NCI-H1105 (cell line): ENCODE data around the gene GRAMD2A.
A peak's percentile ranks its signal among the peaks of the same experiment; 100 is the strongest.

Experiments
- DNase-seq: peaks from one replicate; lab custom pipeline; 2025; lab: John Stamatoyannopoulos, UW

Gene GRAMD2A

DNA sequence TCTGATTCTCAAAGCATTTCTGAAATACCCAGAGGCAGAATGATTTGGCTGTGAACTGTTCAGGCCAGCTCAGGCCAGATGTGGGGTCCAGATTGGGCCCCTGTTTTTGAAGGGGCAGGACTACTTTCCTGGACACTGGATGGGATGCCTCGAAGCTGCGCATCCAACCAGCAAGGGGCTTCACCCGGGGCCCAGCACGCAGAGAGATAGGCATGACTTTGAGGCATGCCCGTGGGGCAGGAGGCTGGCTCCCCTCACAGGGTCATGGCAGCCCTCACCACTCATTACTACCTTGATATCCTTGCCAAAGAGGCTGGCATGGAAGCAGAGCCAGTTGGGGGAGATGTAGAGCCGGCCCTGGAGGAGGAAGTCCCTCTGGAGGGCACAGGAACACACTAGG is 30.1 kb downstream of the GRAMD2A start:
- no peak for DNase-seq

DNA sequence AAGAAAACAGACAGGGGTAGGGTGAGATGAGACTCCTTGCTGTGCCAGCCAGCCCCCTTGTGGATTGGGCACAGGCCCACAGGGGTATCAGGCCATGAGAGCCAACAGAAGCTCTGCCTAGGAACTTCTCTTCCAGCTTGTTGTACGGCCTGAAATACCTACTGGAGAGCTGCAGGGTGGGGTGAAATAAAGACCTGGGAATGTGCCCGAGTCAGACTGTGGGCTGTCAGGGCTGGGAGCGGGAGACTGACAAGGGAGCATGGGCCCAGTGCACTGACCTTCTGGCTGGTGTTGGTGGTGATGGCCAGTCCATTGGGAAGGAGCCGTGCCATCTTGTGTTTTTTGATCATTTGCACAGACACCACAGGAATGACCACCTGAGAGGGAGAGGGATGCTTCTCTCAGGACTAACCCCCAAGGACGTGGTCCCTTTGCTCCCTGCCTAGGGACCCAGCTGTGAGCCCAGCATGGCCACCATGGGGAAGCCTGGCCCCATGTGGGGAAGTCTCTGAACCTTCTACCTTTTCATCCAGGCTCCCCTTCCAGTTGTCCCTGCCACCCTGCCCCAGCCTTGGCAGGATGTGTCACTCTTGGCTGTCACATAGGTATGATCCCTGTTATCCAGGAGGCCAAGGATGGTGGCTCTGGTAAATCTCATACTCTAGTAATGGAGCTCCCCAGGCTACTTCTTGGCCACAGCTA is 30.7 kb downstream of the GRAMD2A start:
- no peak for DNase-seq

DNA sequence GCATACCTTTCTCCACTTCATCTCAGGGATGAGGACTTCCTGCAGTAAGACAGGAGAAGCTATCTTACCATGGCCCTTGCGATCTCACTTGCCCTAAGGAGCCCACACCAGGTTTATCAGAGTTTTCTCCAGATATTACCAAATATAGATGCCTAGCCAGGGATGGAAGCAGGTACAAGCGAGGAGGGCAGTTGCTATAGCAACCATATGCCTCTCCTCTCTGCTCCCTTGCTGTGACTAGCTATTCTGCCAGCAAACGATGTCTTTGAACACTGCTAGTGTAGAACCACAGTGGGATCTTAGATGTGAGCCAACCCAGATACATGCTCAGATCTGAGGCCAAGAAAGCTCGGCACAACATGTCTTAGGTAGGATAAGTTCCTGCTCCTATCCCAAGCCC is 33.9 kb downstream of the GRAMD2A start:
- DNase-seq, result no peak

DNA sequence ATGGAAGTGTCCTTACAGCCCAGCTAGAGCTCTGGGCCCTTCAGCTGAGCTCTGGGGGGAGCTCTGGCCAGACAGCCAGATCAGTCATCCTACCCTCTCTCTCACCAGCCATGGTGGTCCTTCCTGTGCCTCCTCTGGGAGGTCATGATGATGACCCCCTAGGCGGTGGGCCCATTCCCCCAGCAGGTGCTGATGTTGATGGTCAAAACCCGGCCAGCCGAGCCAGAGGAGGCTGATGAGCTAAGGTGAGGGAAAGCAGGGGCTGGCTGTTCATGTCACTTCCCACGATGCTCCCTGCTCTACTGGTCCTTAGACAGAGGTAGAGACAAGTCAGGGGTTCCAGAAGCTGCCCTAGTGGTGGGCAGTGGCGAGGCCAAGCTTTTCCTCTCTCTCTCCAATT is 35.0 kb downstream of the GRAMD2A start:
- DNase-seq, result no peak

DNA sequence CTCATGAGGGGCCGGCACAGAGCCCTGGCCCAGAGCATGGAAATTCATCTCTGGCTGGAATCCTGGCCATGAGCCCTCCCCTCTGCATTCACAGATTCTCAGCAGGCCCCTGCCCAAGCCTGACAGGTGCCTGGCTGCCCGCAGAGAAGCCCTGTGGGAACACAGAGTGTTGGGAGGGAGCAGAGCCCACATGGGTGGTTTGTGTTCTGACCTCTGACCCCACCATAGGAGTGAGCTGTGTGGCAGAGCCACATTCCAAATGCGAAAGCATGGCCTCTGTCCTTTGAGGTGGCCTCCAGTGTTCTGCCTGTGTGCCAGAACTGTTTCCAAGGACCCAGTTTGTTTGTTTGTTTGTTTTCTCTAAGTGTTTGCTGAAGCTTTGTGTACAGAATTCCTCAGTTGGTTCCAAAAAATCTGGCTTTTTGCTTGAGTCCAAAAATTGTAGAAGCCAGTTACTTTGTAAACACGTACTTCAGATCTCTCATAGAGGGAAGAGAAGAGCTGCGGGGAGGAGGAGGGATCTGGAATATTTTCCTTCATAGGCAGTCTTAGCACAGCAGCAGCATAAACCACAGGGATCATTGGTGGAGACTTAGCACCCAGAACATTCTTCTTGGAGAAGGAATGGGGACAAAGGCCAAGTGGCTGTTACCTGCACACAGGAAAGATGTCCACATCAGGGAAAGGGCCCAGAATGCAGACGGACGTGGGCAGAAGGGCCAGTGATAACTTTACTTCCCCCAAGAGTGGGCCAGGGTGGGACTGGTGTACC is 36.0 kb downstream of the GRAMD2A start:
- no peak for DNase-seq

DNA sequence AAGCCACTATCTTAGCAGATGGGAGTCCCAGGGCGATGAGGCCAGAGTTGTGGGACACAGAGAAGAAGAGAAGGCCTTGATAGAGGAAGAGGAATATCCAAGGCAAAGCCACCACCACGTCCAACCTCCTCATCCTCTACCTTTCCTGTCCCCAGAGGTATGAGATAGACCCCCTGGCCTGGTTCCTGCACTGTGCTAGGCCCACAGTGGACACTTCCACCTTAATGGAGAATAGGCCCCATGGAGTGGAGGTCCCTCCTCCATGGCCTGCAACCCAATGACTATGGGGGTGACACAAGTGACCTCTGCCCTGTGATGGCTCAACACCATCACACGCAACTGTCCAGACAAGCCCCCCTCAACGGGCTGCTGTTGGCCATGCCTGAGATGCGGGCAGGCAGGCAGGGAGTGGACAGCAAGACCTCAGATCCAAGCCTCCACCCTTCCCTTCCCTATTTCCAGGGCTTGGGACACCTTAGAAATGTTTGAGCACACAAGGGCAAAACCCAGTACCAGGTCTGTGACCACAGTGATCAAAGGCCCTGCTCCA is 36.8 kb downstream of the GRAMD2A start:
- DNase-seq, result no peak

DNA sequence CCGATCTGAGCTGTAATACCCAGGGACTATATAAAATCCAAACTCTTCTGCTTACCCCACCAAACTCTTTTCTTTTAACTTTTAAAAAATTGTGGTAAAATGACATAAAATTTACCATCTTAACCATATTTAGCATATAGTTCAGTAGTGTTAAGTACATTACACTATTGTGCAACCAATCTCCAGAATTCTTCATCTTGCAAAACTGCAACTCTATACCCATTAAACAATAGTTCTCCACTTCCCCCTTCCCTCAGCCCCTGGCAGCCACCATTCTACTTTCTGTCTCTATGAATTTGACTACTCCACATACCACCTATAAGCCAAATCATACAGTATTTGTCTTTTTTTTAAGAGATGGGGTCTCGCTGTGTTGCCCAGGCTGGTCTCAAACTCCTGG is 40.7 kb downstream of the GRAMD2A start:
- no peak for DNase-seq

DNA sequence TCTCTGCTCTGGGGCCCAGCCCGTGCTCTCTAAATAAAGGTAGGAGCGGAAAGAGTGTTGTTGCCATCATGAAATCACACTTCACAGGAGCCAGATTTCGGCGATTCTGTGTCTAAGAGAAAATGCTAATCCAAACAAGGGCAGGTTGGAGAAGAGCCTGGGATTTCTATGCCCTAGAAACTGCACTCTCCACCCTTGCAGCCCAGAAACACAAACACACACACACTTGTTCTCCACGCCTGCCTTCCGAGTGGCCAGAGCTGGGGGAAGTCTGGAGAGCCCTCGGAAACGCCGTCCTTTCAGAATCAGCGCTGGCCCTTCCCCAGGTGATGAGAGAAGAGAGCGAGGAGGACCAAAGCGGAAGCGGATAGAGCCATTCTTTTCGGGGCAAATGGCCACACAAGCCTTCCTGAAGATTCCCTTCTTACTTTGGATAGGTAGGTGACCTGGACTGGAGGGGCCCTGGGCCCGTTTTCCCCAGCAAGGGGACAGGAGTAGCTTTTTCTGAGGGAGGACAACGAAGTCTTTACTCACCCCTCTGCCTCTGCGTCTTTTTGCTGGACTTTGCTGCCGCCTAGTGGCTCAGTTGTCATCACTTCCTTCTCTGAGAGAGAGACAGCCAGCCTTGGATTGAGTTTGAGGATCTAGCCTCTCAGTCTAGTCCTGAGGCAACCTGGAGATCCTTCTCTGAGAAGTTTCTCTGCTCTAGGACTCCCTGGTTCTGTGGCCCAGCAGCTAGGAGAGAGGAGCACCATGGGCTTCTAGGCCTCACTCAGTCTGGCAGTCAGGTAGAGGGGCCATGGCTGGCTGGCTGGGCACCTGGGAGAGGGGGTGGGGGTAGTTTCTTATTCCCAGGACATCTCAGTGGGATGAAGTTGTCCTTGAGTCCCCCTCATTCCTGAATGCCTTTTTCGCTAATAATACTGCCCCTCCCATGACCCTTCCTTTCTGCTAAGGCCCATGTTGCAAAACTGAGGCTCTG is 41.7 kb downstream of the GRAMD2A start:
- DNase-seq, result peak; percentile 86

DNA sequence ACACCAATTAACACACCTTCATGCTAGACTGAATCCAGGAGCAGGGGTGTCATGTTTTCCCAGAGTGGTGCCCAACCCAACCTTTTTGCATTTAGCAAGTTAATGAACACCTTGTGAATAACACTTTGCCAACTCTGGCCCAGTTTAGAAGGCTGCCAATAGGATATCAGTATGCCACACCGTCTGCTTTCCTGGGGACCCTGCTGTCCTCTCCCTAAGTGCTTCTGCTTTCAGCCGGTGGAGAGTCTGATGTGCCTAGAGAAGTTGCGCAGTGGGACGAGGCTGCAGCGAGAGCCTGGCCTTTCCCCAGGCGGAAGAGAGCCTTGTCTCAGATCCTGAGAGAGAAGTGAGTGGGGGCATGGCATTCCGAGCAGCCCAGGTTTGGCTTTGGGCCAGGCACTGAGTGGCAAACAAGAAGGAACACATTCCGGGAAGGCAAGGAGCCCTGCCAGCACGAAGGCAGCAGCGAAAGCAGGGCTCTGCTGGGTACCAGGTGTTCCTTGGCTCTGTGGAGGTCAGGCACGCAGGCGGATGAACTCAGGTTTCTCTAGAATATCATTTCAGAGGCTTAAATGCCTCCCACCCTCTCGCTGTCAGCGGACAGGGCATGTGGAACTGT is 42.5 kb downstream of the GRAMD2A start:
- peak; percentile 92 for DNase-seq

DNA sequence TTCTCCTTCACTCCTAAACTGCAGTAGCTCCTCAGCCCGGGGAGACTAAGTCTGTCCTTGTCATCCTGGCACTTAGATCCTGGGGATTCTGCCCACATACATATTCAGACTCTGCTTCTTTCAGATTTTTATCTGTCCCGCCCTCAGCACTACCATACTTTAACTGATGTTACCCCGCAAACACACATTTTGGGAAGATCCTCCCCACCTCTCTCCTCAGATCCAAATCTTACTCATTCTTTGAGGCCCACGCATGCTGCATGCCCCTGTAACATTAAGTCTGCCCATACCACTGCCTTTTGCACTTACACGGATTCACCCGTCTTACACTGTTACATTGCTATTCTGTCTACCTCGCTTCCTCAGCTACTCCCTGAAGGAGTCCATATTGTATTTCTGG is 43.3 kb downstream of the GRAMD2A start:
- DNase-seq, result no peak

DNA sequence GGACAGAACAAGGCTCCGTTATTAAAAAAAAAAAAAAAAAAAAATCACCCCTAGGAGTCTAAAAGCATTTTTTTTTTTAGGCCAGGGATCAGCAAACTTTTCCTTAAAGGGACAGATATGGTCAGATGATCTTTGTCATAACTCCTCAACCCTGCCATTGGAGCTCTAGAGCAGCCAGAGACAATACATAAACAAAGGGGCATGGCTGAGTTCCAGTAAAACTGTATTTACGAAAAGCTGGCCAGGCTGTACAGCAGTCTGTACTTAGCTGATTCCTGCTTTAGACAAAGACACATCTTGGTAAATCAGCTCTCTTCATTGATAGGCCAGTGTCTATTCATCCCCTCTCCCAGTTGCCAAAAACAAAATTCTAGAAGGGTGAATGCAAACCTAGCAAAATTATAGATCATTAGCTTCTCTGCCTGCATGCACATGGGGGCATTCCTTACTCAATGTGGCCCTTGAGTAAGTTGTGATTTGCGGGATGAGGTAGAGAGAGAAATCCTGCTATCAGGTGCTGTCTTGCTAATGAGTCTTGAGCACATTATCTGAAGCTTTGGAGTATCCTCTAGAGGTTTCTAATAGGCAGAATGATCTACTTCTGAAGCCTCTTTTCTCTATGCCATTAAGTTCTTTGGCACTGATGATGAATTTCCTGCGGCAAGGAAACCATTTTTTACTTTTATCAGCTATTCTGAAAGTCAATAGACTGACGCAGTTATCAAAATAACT is 44.2 kb downstream of the GRAMD2A start:
- DNase-seq, result no peak

DNA sequence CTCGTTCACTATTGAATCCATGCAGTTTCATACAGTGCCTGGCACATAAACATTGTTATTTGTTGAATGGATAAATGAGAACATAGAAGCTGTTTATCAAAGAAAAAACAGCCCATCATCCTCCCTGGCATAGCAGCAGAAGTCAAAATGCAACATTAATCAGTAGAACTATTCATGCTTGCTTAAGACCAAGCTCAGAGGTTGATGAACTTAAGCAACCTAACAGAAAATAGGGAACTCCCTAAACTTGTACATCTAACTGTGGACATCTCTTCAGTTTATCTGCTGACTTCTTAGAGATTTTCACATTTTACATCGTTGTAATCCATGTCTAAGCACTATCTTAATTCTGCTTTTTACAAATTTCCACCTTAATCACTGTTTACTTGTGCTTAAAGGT is 50.2 kb downstream of the GRAMD2A start:
- no peak for DNase-seq

DNA sequence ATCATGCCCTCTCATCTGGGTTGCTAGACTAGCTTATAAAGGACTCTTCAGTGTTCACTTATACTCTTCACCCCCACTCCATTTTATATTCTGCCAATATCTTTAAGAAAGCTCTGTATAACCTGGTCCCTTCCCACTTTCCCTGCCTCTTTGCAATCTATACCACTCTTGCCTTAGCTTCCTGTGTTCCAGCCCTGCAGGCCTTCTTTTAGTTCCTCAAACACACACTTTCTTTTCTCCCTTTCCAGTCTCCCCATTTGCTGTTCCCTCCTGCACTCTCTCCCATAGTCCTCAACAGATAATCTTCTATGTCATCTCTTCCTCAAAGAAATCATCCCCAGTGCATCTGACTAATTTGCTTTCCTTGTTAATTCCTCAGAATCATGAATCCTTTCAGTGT is 50.7 kb downstream of the GRAMD2A start:
- no peak for DNase-seq

DNA sequence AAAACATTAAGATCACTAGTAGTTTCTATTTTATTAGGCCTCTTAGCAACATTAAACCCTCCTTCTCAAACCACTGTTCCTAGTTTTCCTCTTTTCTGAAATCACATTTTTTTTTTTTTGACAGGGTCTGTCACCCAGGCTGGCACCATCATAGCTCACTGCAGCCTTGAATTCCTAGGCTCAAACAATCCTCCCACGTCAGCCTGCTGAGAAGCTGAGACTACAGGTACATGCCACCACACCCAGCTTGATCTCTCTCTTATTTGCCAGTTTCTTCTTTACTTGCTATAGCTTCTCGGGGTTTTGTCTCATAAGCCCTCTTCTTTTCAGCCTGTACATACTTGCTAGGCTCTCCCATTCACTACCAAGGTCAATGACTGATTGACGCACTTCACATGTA is 51.4 kb downstream of the GRAMD2A start:
- DNase-seq, result no peak

DNA sequence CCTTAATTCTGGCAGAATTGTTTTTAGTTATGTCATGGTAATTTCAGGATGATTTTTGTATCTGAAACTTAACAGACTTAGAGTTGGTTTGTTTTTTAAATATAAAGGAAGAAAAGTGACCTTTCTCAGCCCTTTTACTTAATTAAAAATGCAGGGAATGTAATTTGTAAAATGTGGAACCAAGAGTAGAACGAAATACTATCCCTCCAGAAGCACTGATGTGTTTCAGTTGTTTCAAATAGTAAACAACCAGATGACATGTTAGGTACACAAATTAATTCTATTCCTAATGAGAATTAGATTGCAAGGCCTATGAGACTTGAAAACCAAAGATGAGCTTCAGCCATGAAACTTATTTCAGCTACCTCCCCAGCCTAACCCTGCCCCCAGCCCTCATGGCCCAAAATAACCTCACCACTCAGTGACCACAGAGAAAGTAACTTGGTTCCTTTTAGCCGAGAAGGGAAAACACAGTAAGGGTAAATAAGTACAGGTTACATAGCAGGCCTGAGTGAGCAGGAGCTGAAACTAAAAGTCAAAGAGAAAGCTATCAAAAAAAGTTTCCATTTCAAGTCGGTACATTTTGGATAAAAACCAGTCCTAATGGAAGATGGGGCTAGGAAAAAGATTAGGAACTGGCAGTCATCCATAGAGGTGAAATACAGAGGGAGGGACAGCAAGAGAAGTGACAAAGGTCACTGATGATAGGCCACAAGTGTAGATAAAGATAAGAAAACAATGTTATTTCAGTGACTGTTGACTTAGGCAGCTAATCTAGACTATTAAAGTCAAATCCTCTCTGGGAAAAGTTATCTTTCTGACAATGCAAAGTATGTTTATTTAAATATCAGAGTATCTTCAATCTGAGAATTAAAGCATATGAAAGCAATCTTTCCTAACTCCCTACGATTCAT is 56.2 kb downstream of the GRAMD2A start:
- no peak for DNase-seq

DNA sequence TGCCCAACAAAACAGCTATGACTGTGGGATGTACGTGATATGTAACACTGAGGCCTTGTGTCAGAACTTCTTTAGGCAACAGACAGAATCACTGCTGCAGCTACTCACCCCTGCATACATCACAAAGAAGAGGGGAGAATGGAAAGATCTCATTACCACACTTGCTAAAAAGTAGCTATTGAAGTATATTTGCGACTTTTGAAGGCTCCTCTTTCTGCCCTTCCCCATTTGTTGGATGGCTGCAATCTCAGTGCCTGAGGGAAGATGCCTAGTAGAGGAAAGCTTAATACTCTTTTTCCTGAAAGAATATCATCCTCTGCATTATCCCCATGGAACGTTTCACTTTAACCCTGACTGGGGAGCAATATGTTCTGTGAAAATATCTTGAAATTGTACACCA is 57.5 kb downstream of the GRAMD2A start:
- no peak for DNase-seq

DNA sequence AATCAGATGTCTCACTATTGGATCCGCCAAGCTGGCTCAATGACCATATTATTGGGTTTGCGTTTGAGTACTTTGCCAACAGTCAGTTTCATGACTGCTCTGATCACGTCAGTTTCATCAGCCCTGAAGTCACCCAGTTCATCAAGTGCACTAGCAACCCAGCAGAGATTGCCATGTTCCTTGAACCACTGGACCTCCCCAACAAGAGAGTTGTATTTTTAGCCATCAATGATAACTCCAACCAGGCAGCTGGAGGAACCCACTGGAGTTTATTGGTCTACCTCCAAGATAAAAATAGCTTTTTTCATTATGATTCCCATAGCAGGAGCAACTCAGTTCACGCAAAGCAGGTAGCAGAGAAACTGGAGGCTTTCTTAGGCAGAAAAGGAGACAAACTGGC is 57.9 kb downstream of the GRAMD2A start:
- DNase-seq, result no peak

DNA sequence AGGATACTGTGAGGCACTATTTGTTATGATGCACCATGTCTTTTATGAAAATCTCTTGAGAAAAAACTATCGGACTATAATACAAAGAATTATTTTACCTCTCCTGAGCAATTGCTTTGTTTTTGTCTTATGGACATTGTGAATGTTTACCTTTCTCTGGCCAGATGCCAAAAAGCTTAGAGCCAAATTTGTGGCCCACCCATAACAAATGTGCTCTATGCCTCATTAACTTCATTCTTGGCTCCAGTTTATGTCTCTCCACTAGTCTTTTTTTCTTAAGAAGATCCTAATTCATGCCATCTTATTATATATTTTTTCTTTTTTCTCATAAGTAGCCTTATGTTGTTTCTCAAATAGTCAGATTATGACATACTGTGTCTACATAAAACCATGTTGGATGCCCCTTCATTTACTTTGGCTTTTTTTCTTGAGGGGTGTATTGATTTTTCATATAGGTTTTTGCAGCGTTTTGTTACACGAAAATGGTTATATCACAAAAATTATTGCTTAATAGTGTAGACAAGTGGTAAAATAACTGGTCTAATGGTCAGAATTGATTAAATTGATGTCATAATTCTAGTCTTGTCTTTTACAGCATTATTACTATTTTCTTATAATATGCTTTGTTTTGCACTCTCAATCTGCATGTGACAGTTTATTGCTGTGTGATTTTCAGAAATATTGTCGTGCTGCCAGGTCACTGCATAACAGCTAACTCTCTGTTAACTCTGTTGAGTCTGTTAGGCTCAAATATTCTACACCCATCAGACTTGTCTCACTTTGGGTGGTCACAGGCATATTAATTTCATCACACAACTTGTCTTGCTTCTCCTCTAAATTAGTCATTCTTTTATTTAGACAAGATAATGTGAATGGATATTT is 61.2 kb downstream of the GRAMD2A start:
- DNase-seq, result peak; percentile 95

DNA sequence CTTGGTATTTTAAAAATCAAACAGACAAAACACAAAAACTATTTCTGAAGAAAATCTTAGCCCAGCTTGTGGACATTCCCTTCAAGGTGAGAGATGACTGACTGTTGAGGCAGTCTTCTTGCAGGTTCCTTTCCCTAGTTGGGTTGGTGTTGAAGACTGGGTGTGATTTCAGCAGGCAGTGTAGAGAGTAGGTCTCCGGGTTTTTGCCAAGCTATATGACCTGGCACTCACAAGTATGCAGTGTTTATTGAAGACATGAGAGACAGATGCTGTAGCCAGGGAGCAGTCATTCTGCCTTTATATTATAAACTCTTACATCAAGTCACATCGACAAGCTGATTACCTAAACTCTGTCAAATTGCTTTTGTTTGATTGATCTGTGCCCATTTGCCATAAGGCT is 61.9 kb downstream of the GRAMD2A start:
- DNase-seq, result peak; percentile 67
